GM18867 (cell line): ENCODE measurements around the gene NEIL3.

Experiments used
- ATAC-seq: cut with Tn5 transposase; IDR thresholded peaks from one replicate; pipeline ENCODE4 v1.9.1; 2021; ENCODE audit warnings: mild to moderate bottlenecking, moderate library complexity; ENCODE audit not compliant: unreplicated experiment

NEIL3 gene

DNA sequence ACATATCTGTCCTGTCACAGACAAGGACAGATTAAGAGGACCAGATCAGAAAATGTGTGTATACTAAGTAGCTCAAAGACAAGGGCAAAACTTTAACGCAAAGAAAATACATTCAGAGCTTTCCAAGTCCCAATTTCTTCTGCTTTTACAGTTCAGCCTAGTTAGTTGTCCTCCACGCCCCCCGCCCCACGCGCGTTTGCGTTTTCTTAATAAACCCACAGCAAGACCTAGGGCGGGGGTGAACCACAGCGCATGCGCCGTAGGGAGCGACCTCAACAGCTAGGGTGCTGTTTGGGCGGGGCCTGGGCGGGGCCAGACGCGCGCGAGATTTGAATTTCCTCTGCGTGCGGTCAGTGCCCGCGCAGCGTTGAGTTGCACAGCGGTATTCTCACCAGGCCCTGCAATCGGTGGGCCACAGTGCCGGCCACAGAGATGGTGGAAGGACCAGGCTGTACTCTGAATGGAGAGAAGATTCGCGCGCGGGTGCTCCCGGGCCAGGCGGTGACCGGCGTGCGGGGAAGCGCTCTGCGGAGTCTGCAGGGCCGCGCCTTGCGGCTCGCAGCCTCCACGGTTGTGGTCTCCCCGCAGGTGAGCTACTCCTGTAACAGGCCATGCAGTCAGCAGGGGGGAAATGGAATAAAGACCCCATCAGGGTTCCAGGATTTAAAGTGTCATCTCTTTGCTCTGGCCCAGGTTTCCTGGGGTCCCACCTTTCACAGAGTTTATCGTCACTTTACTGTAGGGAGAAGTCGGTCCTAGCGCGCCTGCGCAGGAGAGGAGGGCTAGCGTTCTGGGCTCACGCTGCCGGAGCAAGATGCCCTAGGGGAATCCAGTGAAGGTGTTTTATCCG, at the start of gene NEIL3:
Gene NEIL3, plus strand, starts transcription at position 353 of the 850 bp plus-strand sequence. Its CDS starts 80 bp downstream, at position 433.
- ATAC-seq, result peak; percentile 82

DNA sequence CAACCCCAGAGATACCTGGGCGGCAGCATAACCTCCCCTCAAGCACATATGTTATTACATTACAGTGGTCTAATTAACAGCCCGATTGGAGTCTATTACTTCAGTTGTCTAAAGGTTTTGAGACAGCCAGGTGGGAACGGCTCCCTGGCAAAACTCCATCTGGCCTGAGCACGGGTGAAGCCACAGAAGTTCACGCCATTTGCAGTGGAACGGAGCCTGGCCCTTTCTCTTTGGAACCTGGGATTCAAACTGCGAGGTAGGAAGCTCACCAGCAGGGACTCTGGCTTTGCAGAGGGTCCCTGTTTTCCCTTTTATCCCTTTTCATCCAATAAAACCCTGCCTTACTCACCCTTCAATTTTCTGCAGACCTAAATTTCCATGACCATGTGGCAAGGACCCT, 45.9 kb upstream of the NEIL3 start:
- no peak for ATAC-seq

DNA sequence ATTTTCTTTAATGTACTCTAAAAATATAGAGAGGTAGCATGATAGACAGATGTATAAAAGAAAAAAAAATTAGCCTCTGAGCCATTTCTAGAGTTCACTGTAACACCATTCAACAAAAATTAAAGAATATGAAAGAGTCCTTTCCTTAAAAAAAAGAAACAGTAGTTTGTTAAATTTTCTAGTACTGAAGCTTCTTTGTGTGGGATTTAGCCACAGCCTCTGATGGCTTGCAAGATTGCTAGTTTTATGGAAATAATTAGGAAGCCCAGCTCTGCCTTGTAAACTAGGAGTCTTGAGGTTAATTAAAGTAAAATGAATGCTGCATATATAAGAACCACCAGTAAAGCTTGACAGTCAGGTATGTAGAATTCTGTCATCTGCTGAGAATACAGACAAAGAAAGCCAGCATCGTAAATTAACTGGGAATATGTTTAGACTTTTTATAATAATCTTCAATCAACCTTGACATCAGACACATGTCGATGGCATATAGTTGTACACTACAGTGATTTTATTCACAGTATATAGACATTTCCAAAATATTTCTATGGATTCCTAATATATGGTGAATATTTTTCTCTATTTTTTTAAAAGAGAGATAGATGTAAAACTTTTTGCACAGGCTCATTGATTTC, 44.8 kb upstream of the NEIL3 start:
- ATAC-seq, result no peak

GRCh38 chr4:177265729-177266128, 43.9 kb upstream of the NEIL3 start:
- ATAC-seq, result no peak

DNA sequence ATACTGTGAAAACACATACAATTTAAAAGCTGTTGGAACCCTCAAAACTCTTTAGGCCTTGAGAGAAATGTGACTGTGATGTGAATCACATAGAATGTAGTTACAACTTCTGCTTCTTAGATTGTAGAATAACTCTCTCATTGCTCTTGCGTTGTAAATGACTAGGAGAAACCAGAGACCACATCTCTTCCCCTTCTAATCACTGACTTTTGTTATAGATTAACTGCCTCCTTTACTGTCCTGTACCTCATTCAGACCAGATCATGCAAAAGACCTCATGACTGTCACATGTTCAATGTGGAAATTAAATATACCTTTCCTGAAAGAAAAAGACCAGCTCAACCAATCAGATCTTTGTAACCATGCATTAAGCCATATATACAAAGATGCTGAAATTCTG, 43.2 kb upstream of the NEIL3 start:
- no peak for ATAC-seq

- no peak for ATAC-seq
Observed at GRCh38 chr4:177267911-177268310, 41.8 kb upstream of the NEIL3 start.

DNA sequence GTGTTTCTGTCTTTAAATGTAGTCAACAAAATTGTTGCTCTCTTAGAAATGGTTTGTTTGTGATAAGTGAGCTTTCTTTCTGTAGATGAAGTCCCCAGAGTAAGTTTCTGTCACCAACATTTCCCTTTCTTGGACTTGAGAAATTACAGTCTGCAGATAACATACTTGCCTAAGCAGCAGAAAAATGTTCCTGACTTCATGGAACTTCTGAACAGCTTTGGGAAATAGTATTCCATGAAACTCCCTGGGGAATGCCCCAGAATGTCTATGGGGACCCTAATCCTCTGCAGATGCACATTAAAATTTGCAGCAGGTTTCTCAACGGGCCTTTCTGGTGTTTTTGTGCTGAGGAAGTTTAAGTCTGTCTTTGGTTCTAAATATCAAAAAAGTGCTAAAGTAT, 38.6 kb upstream of the NEIL3 start:
- no peak for ATAC-seq

GRCh38 chr4:177271915-177272766, 37.5 kb upstream of the NEIL3 start:
- no peak for ATAC-seq

DNA sequence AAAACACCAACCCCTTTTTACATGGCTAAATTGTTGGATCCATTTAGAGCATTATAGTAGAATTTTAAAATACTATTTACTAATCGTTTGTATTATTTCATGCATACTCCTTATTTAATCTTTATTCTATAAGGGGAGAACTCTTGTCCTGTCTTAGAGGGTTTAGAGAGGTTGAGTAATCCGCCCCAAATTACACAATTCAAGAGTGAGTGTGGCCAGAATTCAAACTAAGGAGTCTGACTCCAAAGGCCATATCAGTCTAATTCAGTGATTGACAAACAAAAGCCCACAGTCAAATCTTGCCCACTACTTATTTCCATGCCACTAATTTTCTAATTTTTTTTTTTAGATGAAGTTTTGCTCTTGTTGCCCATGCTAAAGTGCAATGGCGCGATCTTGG, 33.7 kb upstream of the NEIL3 start:
- no peak for ATAC-seq

DNA sequence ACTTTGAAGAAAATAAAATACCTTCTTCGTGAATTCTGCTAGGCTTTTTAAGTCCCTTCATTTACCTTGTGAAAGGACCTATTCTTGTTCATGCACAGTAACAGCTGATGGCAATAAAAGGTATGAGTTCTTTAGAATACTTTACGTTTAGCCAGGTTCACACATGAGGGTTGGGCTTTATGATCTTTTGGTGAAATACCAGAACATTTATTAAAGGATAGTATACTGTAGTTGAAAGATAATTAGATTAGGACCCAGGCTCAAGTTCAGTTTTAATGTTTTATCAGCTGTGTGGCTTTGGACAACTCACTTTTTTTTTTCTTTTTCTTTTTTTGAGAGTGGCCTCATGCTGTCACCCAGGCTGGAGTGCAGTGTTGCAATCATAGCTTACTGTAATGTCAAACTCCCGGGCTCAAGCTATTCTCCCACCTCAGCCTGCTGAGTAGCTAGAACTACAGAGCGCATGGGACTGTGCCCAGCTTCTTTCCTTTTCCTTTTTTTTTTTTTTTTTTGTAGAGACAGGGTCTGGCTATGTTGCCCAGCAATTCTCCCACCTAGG, 28.2 kb upstream of the NEIL3 start:
- ATAC-seq, result no peak

- no peak for ATAC-seq
Observed at GRCh38 chr4:177282284-177282835, 27.3 kb upstream of the NEIL3 start.

DNA sequence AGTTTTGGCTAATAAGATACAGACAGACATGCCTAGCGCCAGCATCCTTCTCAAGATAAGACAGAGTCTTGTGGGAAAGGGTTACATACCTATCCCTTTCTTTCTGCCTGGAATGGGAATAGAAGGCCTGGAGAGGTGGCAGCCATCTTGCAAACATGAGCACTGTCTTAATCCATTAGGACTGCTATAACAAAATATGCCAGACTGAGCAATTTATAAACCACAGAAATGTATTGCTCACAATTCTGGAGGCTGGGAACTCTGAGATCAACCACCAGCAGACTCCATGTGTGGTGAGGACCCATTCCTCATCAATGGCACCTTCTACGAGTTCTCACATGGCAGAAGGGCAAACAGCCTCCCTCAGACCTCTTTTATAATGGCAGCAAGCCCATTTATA, 26.5 kb upstream of the NEIL3 start:
- ATAC-seq, result no peak

DNA sequence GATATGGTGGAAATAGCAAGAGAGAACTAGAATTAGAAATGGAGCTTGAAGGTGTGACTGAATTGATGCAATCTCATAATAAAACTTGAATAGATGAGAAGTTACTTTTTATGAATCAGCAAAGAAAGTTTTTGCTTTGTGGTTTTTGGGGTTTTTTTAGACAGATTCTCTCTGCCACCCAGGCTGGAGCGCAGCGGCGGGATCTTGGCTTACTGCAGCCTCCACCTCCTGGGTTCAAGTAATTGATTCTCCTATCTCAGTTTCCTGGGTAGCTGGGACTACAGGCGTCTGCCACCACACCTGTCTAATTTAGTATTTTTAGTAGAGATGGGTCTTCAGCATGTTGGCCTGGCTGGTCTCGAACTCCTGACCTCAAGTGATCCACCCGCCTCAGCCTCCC, 23.7 kb upstream of the NEIL3 start:
- no peak for ATAC-seq

GRCh38 chr4:177287255-177287654, 22.4 kb upstream of the NEIL3 start:
- no peak for ATAC-seq

- no peak for ATAC-seq
Observed at GRCh38 chr4:177288335-177288734, 21.3 kb upstream of the NEIL3 start.

DNA sequence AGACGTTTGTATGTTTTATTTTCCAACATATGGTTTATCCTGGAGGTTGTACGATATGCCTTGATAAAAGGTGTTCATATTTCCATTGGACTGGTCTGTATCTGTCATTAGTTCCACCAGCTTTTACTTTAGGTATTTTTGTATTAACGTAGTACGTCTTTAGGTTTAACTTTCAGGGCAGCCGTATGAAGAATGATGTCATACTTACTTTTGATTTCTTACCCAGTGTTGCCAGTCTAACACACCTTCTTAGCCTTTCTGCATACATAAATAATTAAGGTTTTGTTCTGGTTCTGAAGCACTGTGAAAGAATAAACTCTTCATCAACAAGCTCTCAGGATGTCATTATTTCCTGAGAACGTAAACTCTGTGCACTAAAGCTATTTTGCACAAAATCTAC, 18.9 kb upstream of the NEIL3 start:
- ATAC-seq, result no peak

GRCh38 chr4:177292171-177292570, 17.5 kb upstream of the NEIL3 start:
- ATAC-seq, result no peak

- no peak for ATAC-seq
Observed at GRCh38 chr4:177293208-177294033, 16.3 kb upstream of the NEIL3 start.

DNA sequence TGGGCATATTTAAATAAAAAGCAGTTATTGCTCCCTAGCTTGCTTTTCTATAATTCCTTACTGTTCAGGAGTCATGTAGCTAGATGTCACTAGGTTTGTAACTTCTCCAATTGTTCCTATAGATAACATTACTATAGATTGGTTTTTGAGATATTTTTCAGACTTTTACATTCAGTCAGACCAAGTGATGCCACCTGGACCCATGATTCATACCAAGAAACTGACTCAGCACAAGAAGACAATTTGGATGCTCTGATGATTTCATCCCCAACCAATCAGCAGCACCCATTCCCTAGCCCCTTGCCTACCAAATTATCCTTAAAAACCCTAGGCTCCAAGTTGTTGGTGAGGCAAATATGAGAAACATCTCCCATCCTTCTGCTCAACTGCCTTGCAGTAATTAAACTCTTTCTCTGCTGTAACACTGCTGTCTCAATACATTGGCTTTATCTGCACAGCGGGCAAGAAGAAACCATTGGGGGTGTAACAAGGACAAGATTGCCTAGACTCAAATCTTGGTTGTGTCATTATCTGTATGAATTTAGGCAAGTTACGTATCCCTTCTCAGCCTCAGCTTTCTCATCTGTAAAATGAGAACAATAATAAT, 11.8 kb upstream of the NEIL3 start:
- no peak for ATAC-seq
